Astrocyte of the spinal cord (primary cell): ENCODE measurements around the gene SFT2D3.

Source experiments
- DNase-seq: peaks from one replicate; pipeline ENCODE4 v3.0.0; 2011; ENCODE audit warnings: low read depth, low spot score
- H3K4me3 ChIP-seq: 2 replicates; pipeline ENCODE4 v1.5.1; 2011; ENCODE audit warnings: low read depth, mild to moderate bottlenecking, low read length, moderate library complexity
- in situ Hi-C: cut with HindIII; loops from 2 replicates; pipeline ENCODE4 v1.10.0; 2017; ENCODE audit warnings: low sequenced_read_pairs
- TF ChIP-seq, protein P1 (sequence below): IDR thresholded peaks from 2 replicates; pipeline ENCODE4 v1.5.1; 2012; ENCODE audit warnings: low read depth, mild to moderate bottlenecking, low read length, inconsistent platforms

SFT2D3 gene

DNA sequence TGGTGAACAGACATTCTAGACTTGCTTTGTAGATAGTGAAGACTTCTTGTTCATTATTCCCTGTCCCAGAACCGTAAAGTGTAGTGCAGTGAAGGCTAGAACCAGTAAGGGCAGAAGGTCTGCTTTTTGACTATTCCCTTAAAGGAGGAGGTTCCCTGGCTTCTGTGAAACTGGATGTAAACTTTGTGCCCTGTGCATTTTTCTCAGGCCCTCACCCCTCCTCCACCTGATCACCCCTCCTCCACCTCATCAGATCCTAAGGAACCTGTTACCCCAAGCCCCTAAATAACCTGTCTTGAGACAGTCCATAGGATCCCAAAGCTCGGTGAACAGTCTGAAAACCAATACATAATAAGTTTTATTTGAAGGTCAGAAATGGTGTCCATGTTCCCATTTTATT, 33.7 kb downstream of the SFT2D3 start:
- H3K4me3 ChIP-seq: no peak overlapping the region
- TF ChIP-seq, protein P1, sequence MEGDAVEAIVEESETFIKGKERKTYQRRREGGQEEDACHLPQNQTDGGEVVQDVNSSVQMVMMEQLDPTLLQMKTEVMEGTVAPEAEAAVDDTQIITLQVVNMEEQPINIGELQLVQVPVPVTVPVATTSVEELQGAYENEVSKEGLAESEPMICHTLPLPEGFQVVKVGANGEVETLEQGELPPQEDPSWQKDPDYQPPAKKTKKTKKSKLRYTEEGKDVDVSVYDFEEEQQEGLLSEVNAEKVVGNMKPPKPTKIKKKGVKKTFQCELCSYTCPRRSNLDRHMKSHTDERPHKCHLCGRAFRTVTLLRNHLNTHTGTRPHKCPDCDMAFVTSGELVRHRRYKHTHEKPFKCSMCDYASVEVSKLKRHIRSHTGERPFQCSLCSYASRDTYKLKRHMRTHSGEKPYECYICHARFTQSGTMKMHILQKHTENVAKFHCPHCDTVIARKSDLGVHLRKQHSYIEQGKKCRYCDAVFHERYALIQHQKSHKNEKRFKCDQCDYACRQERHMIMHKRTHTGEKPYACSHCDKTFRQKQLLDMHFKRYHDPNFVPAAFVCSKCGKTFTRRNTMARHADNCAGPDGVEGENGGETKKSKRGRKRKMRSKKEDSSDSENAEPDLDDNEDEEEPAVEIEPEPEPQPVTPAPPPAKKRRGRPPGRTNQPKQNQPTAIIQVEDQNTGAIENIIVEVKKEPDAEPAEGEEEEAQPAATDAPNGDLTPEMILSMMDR: no peak
- in situ Hi-C loops: no loop called here
- no peak for DNase-seq

DNA sequence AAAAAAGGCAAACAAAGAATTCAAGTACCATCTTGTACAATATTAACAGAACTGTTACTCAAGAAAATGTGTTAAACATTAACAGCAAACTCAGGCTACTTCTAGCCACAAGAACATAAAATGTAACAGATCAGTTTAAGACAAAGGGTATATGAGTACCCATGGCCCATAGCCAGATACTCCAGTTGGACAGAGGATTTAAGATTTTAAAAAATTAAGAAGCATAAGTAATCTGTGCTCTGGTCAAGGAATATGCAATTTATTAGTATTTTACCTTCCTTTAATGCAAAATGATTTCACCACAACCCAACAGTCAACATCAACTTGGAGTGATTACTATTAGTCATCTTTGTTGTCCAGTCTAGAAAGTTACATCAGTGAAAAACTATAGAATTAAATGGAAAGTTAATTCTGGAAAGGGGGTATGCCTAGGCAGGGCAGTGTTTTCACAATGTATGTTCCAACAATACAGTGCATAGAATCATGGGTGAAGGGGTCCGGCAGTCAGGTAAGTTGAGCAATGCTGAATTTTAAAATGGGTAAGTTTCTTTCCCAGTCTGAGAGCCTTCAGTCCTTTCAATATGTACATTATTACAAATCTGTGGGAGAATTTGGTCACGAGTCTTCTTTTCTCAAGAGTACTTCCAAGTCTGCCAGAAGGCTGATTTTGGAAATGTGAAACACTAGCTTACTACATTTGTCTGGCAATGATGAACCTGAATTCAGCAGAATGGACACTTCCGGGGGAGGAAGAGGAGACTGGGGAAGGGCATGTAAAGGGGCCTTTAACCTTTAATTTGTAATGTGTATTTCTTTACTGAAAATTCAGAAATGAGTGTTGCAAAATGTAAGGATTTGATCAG, 34.5 kb downstream of the SFT2D3 start:
- in situ Hi-C loops: no loop called here
- DNase-seq: no peak
- H3K4me3 ChIP-seq: no peak overlapping the region
- TF ChIP-seq, protein P1: no peak

DNA sequence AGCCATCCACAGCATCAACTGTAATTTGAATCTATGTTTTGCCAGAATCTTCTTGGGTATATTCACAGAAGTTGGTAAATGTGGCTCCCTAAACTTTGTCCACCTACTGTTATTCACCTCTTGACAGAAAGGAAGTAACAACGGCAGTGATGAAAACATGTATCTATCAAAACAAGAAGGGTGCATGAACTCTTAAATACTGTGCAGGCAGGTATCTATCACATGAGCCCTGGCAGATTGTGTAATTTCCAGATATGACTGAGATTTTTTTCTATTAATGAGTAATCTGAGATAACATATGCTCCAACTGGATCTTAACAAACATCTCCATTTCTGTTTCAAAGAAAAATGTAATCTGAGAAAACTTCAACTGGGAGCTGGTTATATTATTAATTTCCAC, 36.6 kb downstream of the SFT2D3 start:
- TF ChIP-seq, protein P1: no peak
- no peak for DNase-seq
- no peak overlapping the region for H3K4me3 ChIP-seq
- in situ Hi-C loops: no loop called here

DNA sequence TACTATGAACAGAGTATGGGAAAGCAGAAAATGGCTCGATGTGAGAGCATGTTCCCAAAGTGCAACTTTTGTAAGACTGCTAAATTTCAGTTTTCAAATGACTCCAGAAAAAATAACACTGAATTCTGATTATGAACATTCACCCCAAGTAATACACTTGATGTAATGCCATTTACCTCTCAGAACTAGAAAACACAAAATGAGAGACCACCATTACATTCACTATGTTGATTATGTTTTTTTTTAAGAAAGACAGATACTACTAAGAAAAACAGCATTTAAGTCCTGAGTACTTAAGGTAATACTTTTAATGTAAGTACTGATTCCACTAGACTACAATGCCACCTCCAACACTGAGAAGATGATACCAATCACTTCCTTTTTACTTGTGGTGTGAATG, 38.5 kb downstream of the SFT2D3 start:
- H3K4me3 ChIP-seq: no peak overlapping the region
- no peak for DNase-seq
- in situ Hi-C loops: no loop called here
- TF ChIP-seq, protein P1: no peak

DNA sequence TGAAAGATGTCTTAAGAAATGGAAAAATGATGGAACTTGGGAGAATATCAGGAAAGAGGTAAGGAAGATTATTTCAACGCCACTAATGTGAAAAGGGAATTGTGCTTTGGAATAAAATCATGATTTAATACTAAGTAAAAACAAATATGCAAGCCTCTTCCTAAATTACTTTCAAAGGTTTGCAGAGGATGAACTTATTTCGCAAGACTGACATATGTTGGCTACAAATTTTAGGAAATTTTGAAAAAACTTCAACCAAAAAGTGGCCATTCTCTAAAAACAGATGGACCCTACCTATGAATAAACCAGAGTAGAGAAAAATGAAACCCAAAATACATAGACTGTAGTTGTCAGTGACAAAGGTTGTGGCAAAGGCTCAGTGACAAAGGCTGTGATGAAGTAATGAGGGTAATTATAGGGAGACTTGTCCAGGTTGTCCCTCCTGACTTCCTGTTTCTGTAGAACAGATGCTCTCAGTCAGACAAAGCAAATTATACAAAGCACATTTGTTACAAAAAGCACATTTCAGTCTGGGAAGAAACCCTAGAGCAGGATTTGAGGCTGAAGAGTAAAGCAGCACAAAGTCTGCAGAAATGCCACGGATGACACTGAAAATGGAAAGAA, 39.5 kb downstream of the SFT2D3 start:
- in situ Hi-C loops: no loop called here
- DNase-seq: no peak
- no peak overlapping the region for H3K4me3 ChIP-seq
- TF ChIP-seq, protein P1: no peak

DNA sequence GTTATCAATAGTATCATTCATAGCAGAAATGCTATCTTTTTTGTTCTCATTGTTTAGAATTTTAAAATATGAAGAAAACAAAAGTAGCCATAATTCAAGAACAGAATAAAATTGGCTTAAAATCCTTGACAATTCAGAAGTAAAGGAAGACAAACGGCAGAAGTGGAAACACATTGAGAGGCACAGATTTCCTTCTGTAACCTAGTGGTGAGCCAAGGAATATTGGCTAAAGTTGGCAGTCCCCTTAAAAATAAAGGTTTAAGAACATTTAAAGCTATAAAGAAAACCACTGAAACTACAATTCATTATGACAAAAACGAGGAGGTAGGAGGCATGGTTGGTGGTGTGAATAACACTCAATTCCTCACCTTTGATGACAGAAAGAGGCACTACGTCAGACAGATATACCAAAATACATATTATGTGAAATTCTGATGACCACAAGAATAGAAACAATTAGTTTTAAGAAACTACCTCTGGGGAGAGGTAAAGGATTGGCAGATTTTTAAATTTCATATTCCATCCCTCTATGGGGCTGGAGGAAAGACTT, 42.3 kb downstream of the SFT2D3 start:
- no peak overlapping the region for H3K4me3 ChIP-seq
- in situ Hi-C loops: no loop called here
- no peak for DNase-seq
- TF ChIP-seq, protein P1: no peak
